ENCODE results near the gene PRICKLE2.

The PRICKLE2 gene

DNA sequence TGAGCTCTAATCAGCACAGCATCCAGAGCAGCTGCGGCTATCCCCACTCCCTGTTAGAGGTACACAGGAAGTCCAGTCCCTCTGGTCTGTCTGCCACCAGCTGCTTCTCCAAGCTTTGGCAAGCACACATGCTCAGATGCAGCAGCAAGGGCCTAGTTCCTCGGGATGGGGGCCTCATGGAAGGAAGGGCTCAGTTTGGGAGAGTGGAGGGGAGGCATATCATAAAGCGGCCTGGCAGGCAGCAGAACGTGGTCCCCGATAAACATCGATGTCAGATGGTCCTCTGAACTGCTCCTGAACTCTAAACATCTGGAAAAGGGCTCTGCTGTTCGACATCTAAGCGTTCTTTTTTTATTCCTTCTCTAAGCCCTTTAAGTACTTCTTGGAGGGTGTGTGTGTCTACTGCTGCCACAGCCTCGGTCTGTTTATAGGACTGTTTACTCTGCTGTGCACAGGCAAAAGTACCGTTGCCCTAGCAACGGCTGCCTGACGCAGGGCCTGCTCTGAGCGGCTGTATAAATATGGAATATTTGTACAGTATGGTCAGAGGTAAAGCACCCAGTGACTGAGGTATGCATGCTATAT is 74.6 kb downstream of the PRICKLE2 start:
- no peaks in the 10 kb centered on the region for H3K27me3 ChIP-seq (ENCODE audit: insufficient read depth, low read length)
- peaks cover 16% of the 10 kb centered on the region for H3K4me1 ChIP-seq (ENCODE audit: insufficient read depth, low read length)
- H3K36me3 ChIP-seq (ENCODE audit: insufficient read depth, low read length), result no peaks in the 10 kb centered on the region
- peaks cover 2% of the 10 kb centered on the region for H3K9me3 ChIP-seq (ENCODE audit: low read length)
- no peak overlapping the region for H2AFZ ChIP-seq (ENCODE audit: low read depth, low read length)
- no peak overlapping the region for H3K4me3 ChIP-seq (ENCODE audit: low read length)

GRCh38 chr3:64149886-64150285 is 75.4 kb downstream of the PRICKLE2 start:
- H3K36me3 ChIP-seq (ENCODE audit: insufficient read depth, low read length), result no peaks in the 10 kb centered on the region
- H2AFZ ChIP-seq (ENCODE audit: low read depth, low read length), result no peak overlapping the region
- H3K27me3 ChIP-seq (ENCODE audit: insufficient read depth, low read length), result no peaks in the 10 kb centered on the region

DNA sequence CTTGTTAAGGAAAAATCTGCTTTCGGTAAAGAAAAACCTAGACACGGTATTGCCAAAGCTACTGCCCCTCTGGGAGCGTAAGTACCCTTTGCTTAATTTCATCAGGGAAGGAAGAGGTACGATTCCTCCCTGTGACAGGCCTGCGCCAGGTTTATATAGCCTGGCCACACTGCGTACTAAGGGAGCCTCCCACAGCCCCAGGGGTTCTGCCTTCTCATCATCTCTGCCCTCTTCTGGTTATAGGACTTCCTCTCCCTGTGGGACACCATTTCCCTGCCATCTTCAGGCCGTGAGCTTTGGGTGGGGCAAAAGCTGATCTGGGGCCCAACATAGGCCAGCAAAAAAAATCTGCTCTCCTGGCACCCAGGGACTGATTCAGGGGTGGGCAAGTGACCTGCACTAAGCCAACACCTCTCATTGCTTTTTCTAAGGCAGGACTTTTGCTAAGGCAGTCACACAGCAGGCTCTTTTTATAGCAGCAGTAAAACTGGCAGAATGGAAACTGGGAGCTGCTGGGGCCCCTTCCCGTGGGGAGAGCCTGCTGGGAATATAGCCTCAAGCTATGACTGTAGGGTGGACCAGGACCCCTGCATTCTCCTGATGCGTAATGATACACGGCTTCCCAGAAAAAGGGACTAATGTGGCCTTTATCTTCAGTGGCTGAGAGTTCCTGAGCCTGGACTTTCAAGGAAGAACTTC is 76.2 kb downstream of the PRICKLE2 start:
- Histone ChIP-seq H3K4me1 (ENCODE audit: insufficient read depth, low read length) (peaks cover 16% of the 10 kb centered on the region), H3K4me3 (ENCODE audit: low read length) (no peak overlapping the region), H2AFZ (ENCODE audit: low read depth, low read length) (no peak overlapping the region), H3K9me3 (ENCODE audit: low read length) (peaks cover 2% of the 10 kb centered on the region), H3K36me3 (ENCODE audit: insufficient read depth, low read length) (no peaks in the 10 kb centered on the region), H3K27me3 (ENCODE audit: insufficient read depth, low read length) (no peaks in the 10 kb centered on the region)

More at GRCh38 chr3:64149886-64150285, 75.4 kb downstream of the PRICKLE2 start:
- Histone ChIP-seq H3K4me3 (ENCODE audit: low read length) (no peak overlapping the region), H3K9me3 (ENCODE audit: low read length) (peaks cover 2% of the 10 kb centered on the region), H3K4me1 (ENCODE audit: insufficient read depth, low read length) (peaks cover 16% of the 10 kb centered on the region)

DNA sequence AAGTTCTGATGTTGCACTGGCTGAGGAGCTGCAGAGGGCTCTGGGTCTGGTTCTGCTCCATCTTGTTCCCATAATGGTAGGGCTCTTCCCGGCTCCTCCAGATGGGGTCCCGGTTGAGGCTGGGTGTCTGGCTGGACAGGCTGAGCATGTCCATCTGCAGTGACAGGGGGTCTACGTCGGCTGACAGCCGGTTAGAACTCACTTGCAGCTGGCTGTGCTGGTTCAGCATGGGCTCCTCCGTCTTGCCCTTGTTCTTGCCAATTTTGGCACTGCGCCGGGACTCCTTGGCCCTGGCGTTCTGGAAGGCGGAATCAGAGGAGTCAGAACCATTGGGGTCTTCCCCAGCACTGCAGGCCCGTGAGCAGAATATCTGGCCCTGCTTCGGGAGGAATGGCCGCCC is 78.1 kb downstream of the PRICKLE2 start:
- Histone ChIP-seq H3K4me1 (ENCODE audit: insufficient read depth, low read length) (peaks cover 16% of the 10 kb centered on the region), H3K9me3 (ENCODE audit: low read length) (no peaks in the 10 kb centered on the region), H3K4me3 (ENCODE audit: low read length) (no peak overlapping the region), H2AFZ (ENCODE audit: low read depth, low read length) (no peak overlapping the region), H3K36me3 (ENCODE audit: insufficient read depth, low read length) (no peaks in the 10 kb centered on the region), H3K27me3 (ENCODE audit: insufficient read depth, low read length) (no peaks in the 10 kb centered on the region)

- no peaks in the 10 kb centered on the region for H3K36me3 ChIP-seq (ENCODE audit: insufficient read depth, low read length)
- no peak overlapping the region for H2AFZ ChIP-seq (ENCODE audit: low read depth, low read length)
- H3K9me3 ChIP-seq (ENCODE audit: low read length), result no peaks in the 10 kb centered on the region
- H3K4me1 ChIP-seq (ENCODE audit: insufficient read depth, low read length), result peaks cover 5% of the 10 kb centered on the region
- no peak overlapping the region for H3K4me3 ChIP-seq (ENCODE audit: low read length)
- H3K27me3 ChIP-seq (ENCODE audit: insufficient read depth, low read length), result no peaks in the 10 kb centered on the region
These were observed 79.8 kb downstream of the PRICKLE2 start for GRCh38 chr3:64145438-64145837.

GRCh38 chr3:64144241-64144900 is 80.9 kb downstream of the PRICKLE2 start:
- Histone ChIP-seq H3K9me3 (ENCODE audit: low read length) (no peaks in the 10 kb centered on the region), H3K36me3 (ENCODE audit: insufficient read depth, low read length) (no peaks in the 10 kb centered on the region), H3K4me3 (ENCODE audit: low read length) (no peak overlapping the region), H3K4me1 (ENCODE audit: insufficient read depth, low read length) (peaks cover 2% of the 10 kb centered on the region), H2AFZ (ENCODE audit: low read depth, low read length) (no peak overlapping the region), H3K27me3 (ENCODE audit: insufficient read depth, low read length) (no peaks in the 10 kb centered on the region)

GRCh38 chr3:64143409-64144130 is 81.7 kb downstream of the PRICKLE2 start:
- Histone ChIP-seq H3K27me3 (ENCODE audit: insufficient read depth, low read length) (no peaks in the 10 kb centered on the region), H3K4me1 (ENCODE audit: insufficient read depth, low read length) (no peaks in the 10 kb centered on the region), H3K36me3 (ENCODE audit: insufficient read depth, low read length) (no peaks in the 10 kb centered on the region), H3K4me3 (ENCODE audit: low read length) (no peak overlapping the region), H3K9me3 (ENCODE audit: low read length) (no peaks in the 10 kb centered on the region), H2AFZ (ENCODE audit: low read depth, low read length) (no peak overlapping the region)

DNA sequence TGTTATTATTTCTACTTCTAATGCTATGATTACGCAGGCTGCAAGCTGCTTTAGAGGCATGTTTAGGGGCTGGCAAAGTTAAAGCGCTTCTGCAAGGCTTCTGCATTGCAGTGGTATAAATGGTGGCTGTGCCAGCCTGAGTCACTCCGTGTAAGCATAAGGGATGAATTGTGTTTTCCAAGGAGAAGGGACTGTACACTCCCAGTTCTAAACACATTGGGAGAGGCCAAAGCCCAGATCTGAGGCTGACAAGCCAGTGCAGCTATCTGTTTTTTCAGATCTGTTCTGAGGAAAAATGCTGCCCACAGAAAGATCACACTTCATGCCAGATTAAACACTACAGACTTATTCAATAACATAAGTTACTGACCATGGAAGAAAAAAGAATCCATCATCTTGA is 83.8 kb downstream of the PRICKLE2 start:
- Histone ChIP-seq H2AFZ (ENCODE audit: low read depth, low read length) (no peak overlapping the region), H3K27me3 (ENCODE audit: insufficient read depth, low read length) (no peaks in the 10 kb centered on the region), H3K36me3 (ENCODE audit: insufficient read depth, low read length) (no peaks in the 10 kb centered on the region), H3K9me3 (ENCODE audit: low read length) (no peaks in the 10 kb centered on the region), H3K4me3 (ENCODE audit: low read length) (no peak overlapping the region), H3K4me1 (ENCODE audit: insufficient read depth, low read length) (no peaks in the 10 kb centered on the region)

GRCh38 chr3:64140651-64141050 is 84.6 kb downstream of the PRICKLE2 start:
- no peaks in the 10 kb centered on the region for H3K27me3 ChIP-seq (ENCODE audit: insufficient read depth, low read length)
- no peaks in the 10 kb centered on the region for H3K4me1 ChIP-seq (ENCODE audit: insufficient read depth, low read length)
- no peaks in the 10 kb centered on the region for H3K36me3 ChIP-seq (ENCODE audit: insufficient read depth, low read length)
- H2AFZ ChIP-seq (ENCODE audit: low read depth, low read length), result no peak overlapping the region
- no peaks in the 10 kb centered on the region for H3K9me3 ChIP-seq (ENCODE audit: low read length)
- no peak overlapping the region for H3K4me3 ChIP-seq (ENCODE audit: low read length)

- H3K27me3 ChIP-seq (ENCODE audit: insufficient read depth, low read length), result no peaks in the 10 kb centered on the region
- no peaks in the 10 kb centered on the region for H3K36me3 ChIP-seq (ENCODE audit: insufficient read depth, low read length)
- H3K4me3 ChIP-seq (ENCODE audit: low read length), result no peak overlapping the region
- H2AFZ ChIP-seq (ENCODE audit: low read depth, low read length), result no peak overlapping the region
- H3K4me1 ChIP-seq (ENCODE audit: insufficient read depth, low read length), result no peaks in the 10 kb centered on the region
- H3K9me3 ChIP-seq (ENCODE audit: low read length), result no peaks in the 10 kb centered on the region
These were observed 86.5 kb downstream of the PRICKLE2 start for GRCh38 chr3:64138656-64139375.

DNA sequence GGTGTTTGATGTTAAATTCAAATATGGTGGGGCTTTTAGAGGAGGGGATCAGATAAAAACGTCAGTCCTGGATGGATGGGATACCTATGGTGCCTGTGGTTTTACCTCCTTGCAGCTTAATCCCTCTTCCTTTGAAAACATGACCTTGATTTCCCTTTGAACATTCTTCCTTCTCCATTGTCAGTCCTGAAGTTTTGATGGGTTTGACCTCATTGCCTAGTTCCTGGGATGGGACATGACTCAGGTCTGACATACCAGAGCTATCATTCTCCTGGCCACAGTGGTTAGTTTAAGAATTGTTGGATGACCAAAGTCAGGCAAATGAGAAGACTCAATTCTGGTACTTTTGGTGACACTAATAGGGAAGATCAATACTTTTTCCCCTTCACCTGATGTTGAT is 87.2 kb downstream of the PRICKLE2 start:
- H3K27me3 ChIP-seq (ENCODE audit: insufficient read depth, low read length), result no peaks in the 10 kb centered on the region
- no peak overlapping the region for H3K4me3 ChIP-seq (ENCODE audit: low read length)
- H2AFZ ChIP-seq (ENCODE audit: low read depth, low read length), result no peak overlapping the region
- H3K9me3 ChIP-seq (ENCODE audit: low read length), result no peaks in the 10 kb centered on the region
- H3K36me3 ChIP-seq (ENCODE audit: insufficient read depth, low read length), result no peaks in the 10 kb centered on the region
- H3K4me1 ChIP-seq (ENCODE audit: insufficient read depth, low read length), result no peaks in the 10 kb centered on the region

DNA sequence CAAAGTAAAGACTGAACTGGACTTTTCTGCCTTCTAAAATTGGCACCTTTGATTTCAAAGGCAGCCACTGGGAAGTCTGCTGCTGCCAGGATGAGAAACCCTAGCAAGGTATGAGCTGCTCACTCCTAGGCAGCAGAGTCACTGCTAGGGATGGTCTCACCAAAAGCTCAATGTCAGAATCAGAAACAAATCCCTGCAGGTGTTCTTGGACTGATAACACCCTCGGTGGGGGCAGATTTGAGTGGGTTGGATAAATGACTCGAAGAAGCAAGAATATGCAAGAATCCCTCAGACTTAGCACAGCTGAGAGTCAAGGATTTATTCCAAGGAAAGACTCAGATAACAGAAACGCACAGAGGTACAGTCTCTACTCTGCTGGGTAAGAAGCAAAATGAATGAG is 90.4 kb downstream of the PRICKLE2 start:
- H3K27me3 ChIP-seq (ENCODE audit: insufficient read depth, low read length), result no peaks in the 10 kb centered on the region
- H3K4me1 ChIP-seq (ENCODE audit: insufficient read depth, low read length), result no peaks in the 10 kb centered on the region
- H3K4me3 ChIP-seq (ENCODE audit: low read length), result no peak overlapping the region
- H3K9me3 ChIP-seq (ENCODE audit: low read length), result no peaks in the 10 kb centered on the region
- H2AFZ ChIP-seq (ENCODE audit: low read depth, low read length), result no peak overlapping the region
- no peaks in the 10 kb centered on the region for H3K36me3 ChIP-seq (ENCODE audit: insufficient read depth, low read length)
